Measurements from ENCODE around the gene HSD17B14. TPM values are rescaled to one million over a fixed set of nuclear protein-coding genes. Genes with fewer than 3 reads are reported as not detected.

HSD17B14 gene
- total and polyA plus RNA-seq, 9 of the 15 experiments (the other 6 are each of a cell fraction or from before 2014, with no cell fraction given), result 0.16 TPM; not detected in 8

DNA sequence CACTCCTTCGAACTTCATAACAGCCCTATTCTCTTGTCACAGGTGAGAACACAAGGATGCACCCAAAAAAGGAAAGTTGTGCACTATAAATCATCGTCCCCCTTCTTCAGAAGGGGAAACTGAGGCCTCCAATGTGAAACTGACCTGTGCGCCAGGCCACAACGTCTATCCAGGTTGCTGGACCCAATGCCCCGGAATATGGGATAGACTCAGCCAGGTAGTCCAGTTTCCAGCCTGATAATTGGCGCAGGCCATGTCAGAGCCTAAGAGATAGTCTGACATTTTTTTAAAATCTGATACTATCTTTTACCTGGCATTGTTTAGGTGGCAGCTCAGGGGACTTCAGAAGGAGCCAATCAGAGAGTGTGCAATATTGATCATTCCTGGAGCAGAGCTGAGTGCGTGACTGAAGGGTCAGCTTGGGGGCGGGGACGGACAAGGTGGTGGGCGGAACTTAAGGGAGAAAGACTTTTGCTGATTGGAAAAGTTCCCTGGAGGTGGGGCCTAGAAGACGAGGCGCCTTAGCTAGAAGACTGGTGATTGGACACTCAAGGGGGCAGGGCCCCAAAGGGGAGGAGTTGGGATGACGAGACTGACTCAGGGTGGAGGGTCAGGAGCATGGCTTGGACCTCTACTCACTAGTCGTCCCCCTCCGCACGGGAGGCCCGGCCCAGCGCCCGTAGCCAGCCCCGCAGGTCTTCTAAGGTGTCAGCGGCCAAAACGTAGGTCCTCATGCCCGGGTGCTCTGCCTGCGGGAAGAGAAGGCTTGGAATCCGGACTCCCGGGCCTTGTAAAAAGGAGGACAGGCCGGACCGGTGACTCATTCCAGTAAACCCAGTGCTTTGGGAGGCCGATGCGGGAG lies 23.7 kb upstream of the HSD17B14 start (continued):
- TF ChIP-seq JUN (IDR thresholded peaks at IDR 0.05; ENCODE audit: borderline replicate concordance, low read depth, low read length) (0 out of 2 replicates have a peak, but pooled peaks have one; percentile 16), JUN (CRISPR knock-in tag; IDR thresholded peaks at IDR 0.05; ENCODE audit: borderline replicate concordance) (no peak), ZEB2 (IDR thresholded peaks at IDR 0.05) (no peak), CBX5 (IDR thresholded peaks at IDR 0.05; ENCODE audit: borderline replicate concordance, low read depth) (no peak), FOXM1 (IDR thresholded peaks at IDR 0.05; ENCODE audit: low read depth) (no peak), FOXM1 (CRISPR knock-in tag; IDR thresholded peaks at IDR 0.05; ENCODE audit: low read depth) (no peak), OTX1 (CRISPR knock-in tag; IDR thresholded peaks at IDR 0.05) (no peak), L3MBTL2 (IDR thresholded peaks at IDR 0.05) (peak; percentile 21), ZNF134 (CRISPR knock-in tag; conservative IDR thresholded peaks at IDR 0.05) (no peak), NCOR1 (IDR thresholded peaks at IDR 0.05) (no peak), FOXJ2 (tag; IDR thresholded peaks at IDR 0.05) (no peak), RAD21 (CRISPR knock-in tag; conservative IDR thresholded peaks at IDR 0.05 in 1 of 2, IDR thresholded peaks at IDR 0.05 in 1 of 2) (no peak), POLR3A (IDR thresholded peaks at IDR 0.05; ENCODE audit: borderline replicate concordance, extremely low read depth, insufficient read depth, insufficient read length) (no peak), MTA2 (IDR thresholded peaks at IDR 0.05; ENCODE audit: low read depth) (no peak), FOXK2 (conservative IDR thresholded peaks at IDR 0.05 in 1 of 2, IDR thresholded peaks at IDR 0.05 in 1 of 2; ENCODE audit: low read depth in 2 of 2) (no peak), HOXB6 (CRISPR knock-in tag; IDR thresholded peaks at IDR 0.05; ENCODE audit: borderline replicate concordance) (no peak), YBX1 (IDR thresholded peaks at IDR 0.05) (no peak), CHCHD3 (CRISPR knock-in tag; IDR thresholded peaks at IDR 0.05) (no peak), CBX8 (IDR thresholded peaks at IDR 0.05; ENCODE audit: borderline replicate concordance, extremely low read depth, low read depth, low read length, poor library complexity, severe bottlenecking) (no peak)
- TF ChIP-seq, protein P1, sequence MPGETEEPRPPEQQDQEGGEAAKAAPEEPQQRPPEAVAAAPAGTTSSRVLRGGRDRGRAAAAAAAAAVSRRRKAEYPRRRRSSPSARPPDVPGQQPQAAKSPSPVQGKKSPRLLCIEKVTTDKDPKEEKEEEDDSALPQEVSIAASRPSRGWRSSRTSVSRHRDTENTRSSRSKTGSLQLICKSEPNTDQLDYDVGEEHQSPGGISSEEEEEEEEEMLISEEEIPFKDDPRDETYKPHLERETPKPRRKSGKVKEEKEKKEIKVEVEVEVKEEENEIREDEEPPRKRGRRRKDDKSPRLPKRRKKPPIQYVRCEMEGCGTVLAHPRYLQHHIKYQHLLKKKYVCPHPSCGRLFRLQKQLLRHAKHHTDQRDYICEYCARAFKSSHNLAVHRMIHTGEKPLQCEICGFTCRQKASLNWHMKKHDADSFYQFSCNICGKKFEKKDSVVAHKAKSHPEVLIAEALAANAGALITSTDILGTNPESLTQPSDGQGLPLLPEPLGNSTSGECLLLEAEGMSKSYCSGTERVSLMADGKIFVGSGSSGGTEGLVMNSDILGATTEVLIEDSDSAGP (CRISPR knock-in tag; IDR thresholded peaks at IDR 0.05), result no peak
- TF ChIP-seq, protein P2, sequence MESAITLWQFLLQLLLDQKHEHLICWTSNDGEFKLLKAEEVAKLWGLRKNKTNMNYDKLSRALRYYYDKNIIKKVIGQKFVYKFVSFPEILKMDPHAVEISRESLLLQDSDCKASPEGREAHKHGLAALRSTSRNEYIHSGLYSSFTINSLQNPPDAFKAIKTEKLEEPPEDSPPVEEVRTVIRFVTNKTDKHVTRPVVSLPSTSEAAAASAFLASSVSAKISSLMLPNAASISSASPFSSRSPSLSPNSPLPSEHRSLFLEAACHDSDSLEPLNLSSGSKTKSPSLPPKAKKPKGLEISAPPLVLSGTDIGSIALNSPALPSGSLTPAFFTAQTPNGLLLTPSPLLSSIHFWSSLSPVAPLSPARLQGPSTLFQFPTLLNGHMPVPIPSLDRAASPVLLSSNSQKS (CRISPR knock-in tag; IDR thresholded peaks at IDR 0.05), result no peak
- TF ChIP-seq, protein P3, sequence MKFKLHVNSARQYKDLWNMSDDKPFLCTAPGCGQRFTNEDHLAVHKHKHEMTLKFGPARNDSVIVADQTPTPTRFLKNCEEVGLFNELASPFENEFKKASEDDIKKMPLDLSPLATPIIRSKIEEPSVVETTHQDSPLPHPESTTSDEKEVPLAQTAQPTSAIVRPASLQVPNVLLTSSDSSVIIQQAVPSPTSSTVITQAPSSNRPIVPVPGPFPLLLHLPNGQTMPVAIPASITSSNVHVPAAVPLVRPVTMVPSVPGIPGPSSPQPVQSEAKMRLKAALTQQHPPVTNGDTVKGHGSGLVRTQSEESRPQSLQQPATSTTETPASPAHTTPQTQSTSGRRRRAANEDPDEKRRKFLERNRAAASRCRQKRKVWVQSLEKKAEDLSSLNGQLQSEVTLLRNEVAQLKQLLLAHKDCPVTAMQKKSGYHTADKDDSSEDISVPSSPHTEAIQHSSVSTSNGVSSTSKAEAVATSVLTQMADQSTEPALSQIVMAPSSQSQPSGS (CRISPR knock-in tag; IDR thresholded peaks at IDR 0.05), result no peak
- TF ChIP-seq, protein P4, sequence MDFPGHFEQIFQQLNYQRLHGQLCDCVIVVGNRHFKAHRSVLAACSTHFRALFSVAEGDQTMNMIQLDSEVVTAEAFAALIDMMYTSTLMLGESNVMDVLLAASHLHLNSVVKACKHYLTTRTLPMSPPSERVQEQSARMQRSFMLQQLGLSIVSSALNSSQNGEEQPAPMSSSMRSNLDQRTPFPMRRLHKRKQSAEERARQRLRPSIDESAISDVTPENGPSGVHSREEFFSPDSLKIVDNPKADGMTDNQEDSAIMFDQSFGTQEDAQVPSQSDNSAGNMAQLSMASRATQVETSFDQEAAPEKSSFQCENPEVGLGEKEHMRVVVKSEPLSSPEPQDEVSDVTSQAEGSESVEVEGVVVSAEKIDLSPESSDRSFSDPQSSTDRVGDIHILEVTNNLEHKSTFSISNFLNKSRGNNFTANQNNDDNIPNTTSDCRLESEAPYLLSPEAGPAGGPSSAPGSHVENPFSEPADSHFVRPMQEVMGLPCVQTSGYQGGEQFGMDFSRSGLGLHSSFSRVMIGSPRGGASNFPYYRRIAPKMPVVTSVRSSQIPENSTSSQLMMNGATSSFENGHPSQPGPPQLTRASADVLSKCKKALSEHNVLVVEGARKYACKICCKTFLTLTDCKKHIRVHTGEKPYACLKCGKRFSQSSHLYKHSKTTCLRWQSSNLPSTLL (IDR thresholded peaks at IDR 0.05), result no peak

All from K562 (cell line).